ENCODE results near the gene INSYN2B. TPM values are rescaled to one million over a fixed set of nuclear protein-coding genes. Genes with fewer than 3 reads are reported as not detected.

The INSYN2B gene
- total RNA-seq, 1 experiment from 2014 or later: not detected

DNA sequence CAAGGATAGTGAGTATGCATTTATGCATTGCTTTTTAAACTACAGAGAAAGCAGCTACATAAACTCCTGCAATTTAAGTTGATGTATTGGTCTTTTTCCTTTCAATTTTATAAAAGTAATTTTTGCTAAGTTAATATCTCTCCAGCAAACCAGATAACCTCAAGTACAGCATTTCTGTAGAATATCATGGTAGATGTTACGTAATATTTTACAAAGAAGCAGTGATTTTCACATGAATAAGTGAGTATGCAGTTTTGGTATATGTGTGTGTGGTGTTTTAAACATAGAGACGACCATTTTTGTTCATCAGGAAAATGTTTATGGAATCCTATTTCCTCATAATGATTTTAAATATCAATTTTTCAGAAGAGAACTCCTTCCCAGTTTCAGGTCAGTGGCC is 118.9 kb downstream of the INSYN2B start:
- H3K4me3 ChIP-seq (replicated peaks in 1 of 2; ENCODE audit: low read depth in 1 of 2, low read length in 2 of 2): no peak overlapping the region
- no peak overlapping the region for H3K9ac ChIP-seq (ENCODE audit: low read length)
- H3K27me3 ChIP-seq (ENCODE audit: insufficient read depth, low read length): peaks cover 31% of the 10 kb centered on the region
- H3K9me3 ChIP-seq (ENCODE audit: control insufficient read depth in 1 of 2, insufficient read depth in 1 of 2, low read depth in 1 of 2, low read length in 2 of 2): no peaks in the 10 kb centered on the region
- no peaks in the 10 kb centered on the region for H4K20me1 ChIP-seq (ENCODE audit: insufficient read depth)
- ChIA-PET POLR2A (no interaction called here), CTCF (no interaction called here), RAD21 (ENCODE audit: low non-redundant PET in 1 of 2, low total read pairs in 2 of 2, uncharacterized antibody in 2 of 2, unreplicated experiment in 2 of 2) (no interaction called here)
- DNase-seq (ENCODE audit: low read depth, low spot score) (no peak), ATAC-seq (no peak)
- no TSS peak for BruUV-seq (replicated peaks)
- no peak overlapping the region for H3K27ac ChIP-seq (ENCODE audit: low read depth, low read length)
- intact Hi-C loops (cut with micrococcal nuclease): no loop called here
- no peaks in the 10 kb centered on the region for H3K4me1 ChIP-seq (ENCODE audit: control insufficient read depth in 1 of 2, insufficient read depth in 2 of 2, low read length in 2 of 2)
- TF ChIP-seq FOSL1 (IDR thresholded peaks at IDR 0.05; ENCODE audit: low read depth) (no peak), POLR2AphosphoS5 (IDR thresholded peaks at IDR 0.05; ENCODE audit: low read depth, low read length) (no peak), CEBPB (IDR thresholded peaks at IDR 0.05; ENCODE audit: low read depth) (no peak), ELF1 (IDR thresholded peaks at IDR 0.05; ENCODE audit: borderline replicate concordance, low read depth) (no peak), CBX3 (IDR thresholded peaks at IDR 0.05; ENCODE audit: low read depth) (no peak), RAD21 (IDR thresholded peaks at IDR 0.05; ENCODE audit: low read depth) (no peak), EZH2phosphoT487 (IDR thresholded peaks at IDR 0.05; ENCODE audit: borderline replicate concordance) (no peak), SP1 (IDR thresholded peaks at IDR 0.05; ENCODE audit: low read depth) (no peak)
- TF ChIP-seq, protein P1, sequence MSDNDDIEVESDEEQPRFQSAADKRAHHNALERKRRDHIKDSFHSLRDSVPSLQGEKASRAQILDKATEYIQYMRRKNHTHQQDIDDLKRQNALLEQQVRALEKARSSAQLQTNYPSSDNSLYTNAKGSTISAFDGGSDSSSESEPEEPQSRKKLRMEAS (IDR thresholded peaks at IDR 0.05): no peak
- H3K79me2 ChIP-seq (ENCODE audit: insufficient read depth, low read length): no peaks in the 10 kb centered on the region
- H3K4me2 ChIP-seq (ENCODE audit: low read length): no peak overlapping the region
- H2AFZ ChIP-seq (ENCODE audit: low read depth, low read length, poor library complexity, severe bottlenecking): no peak overlapping the region
- no peaks in the 10 kb centered on the region for H3K9me2 ChIP-seq (ENCODE audit: insufficient read depth)
- H3K36me3 ChIP-seq (ENCODE audit: control insufficient read depth in 1 of 2, insufficient read depth in 2 of 2, low read length in 2 of 2): no peaks in the 10 kb centered on the region

GRCh38 chr5:169860585-169860984 is 119.7 kb downstream of the INSYN2B start:
- no peak overlapping the region for H3K9ac ChIP-seq (ENCODE audit: low read length)
- no peak overlapping the region for H2AFZ ChIP-seq (ENCODE audit: low read depth, low read length, poor library complexity, severe bottlenecking)
- H3K27ac ChIP-seq (ENCODE audit: low read depth, low read length): no peak overlapping the region
- BruUV-seq (replicated peaks): no TSS peak
- ATAC-seq (no peak), DNase-seq (ENCODE audit: low read depth, low spot score) (no peak)
- no peaks in the 10 kb centered on the region for H3K9me3 ChIP-seq (ENCODE audit: control insufficient read depth in 1 of 2, insufficient read depth in 1 of 2, low read depth in 1 of 2, low read length in 2 of 2)
- H3K4me2 ChIP-seq (ENCODE audit: low read length): no peak overlapping the region
- H3K79me2 ChIP-seq (ENCODE audit: insufficient read depth, low read length): no peaks in the 10 kb centered on the region
- no peak overlapping the region for H3K4me3 ChIP-seq (replicated peaks in 1 of 2; ENCODE audit: low read depth in 1 of 2, low read length in 2 of 2)
- ChIA-PET CTCF (no interaction called here), POLR2A (no interaction called here), RAD21 (ENCODE audit: low non-redundant PET in 1 of 2, low total read pairs in 2 of 2, uncharacterized antibody in 2 of 2, unreplicated experiment in 2 of 2) (no interaction called here)
- H3K36me3 ChIP-seq (ENCODE audit: control insufficient read depth in 1 of 2, insufficient read depth in 2 of 2, low read length in 2 of 2): no peaks in the 10 kb centered on the region
- H3K4me1 ChIP-seq (ENCODE audit: control insufficient read depth in 1 of 2, insufficient read depth in 2 of 2, low read length in 2 of 2): no peaks in the 10 kb centered on the region
- peaks cover 31% of the 10 kb centered on the region for H3K27me3 ChIP-seq (ENCODE audit: insufficient read depth, low read length)
- H3K9me2 ChIP-seq (ENCODE audit: insufficient read depth): no peaks in the 10 kb centered on the region
- no peaks in the 10 kb centered on the region for H4K20me1 ChIP-seq (ENCODE audit: insufficient read depth)
- intact Hi-C loops (cut with micrococcal nuclease): no loop called here
- TF ChIP-seq POLR2AphosphoS5 (IDR thresholded peaks at IDR 0.05; ENCODE audit: low read depth, low read length): no peak
- TF ChIP-seq, protein P1 (IDR thresholded peaks at IDR 0.05): no peak
- TF ChIP-seq ZFX (IDR thresholded peaks at IDR 0.05): no peak
- TF ChIP-seq, protein P2, sequence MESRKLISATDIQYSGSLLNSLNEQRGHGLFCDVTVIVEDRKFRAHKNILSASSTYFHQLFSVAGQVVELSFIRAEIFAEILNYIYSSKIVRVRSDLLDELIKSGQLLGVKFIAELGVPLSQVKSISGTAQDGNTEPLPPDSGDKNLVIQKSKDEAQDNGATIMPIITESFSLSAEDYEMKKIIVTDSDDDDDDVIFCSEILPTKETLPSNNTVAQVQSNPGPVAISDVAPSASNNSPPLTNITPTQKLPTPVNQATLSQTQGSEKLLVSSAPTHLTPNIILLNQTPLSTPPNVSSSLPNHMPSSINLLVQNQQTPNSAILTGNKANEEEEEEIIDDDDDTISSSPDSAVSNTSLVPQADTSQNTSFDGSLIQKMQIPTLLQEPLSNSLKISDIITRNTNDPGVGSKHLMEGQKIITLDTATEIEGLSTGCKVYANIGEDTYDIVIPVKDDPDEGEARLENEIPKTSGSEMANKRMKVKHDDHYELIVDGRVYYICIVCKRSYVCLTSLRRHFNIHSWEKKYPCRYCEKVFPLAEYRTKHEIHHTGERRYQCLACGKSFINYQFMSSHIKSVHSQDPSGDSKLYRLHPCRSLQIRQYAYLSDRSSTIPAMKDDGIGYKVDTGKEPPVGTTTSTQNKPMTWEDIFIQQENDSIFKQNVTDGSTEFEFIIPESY (IDR thresholded peaks at IDR 0.05; ENCODE audit: extremely low read depth, insufficient replicate concordance, low read length): no peak
- TF ChIP-seq TCF7L2 (IDR thresholded peaks at IDR 0.05; ENCODE audit: borderline replicate concordance, extremely low read depth, insufficient read depth, insufficient read length): no peak
- TF ChIP-seq, protein P3, sequence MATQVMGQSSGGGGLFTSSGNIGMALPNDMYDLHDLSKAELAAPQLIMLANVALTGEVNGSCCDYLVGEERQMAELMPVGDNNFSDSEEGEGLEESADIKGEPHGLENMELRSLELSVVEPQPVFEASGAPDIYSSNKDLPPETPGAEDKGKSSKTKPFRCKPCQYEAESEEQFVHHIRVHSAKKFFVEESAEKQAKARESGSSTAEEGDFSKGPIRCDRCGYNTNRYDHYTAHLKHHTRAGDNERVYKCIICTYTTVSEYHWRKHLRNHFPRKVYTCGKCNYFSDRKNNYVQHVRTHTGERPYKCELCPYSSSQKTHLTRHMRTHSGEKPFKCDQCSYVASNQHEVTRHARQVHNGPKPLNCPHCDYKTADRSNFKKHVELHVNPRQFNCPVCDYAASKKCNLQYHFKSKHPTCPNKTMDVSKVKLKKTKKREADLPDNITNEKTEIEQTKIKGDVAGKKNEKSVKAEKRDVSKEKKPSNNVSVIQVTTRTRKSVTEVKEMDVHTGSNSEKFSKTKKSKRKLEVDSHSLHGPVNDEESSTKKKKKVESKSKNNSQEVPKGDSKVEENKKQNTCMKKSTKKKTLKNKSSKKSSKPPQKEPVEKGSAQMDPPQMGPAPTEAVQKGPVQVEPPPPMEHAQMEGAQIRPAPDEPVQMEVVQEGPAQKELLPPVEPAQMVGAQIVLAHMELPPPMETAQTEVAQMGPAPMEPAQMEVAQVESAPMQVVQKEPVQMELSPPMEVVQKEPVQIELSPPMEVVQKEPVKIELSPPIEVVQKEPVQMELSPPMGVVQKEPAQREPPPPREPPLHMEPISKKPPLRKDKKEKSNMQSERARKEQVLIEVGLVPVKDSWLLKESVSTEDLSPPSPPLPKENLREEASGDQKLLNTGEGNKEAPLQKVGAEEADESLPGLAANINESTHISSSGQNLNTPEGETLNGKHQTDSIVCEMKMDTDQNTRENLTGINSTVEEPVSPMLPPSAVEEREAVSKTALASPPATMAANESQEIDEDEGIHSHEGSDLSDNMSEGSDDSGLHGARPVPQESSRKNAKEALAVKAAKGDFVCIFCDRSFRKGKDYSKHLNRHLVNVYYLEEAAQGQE (IDR thresholded peaks at IDR 0.05; ENCODE audit: low read depth): no peak
- no peak for TF ChIP-seq POLR2A (IDR thresholded peaks at IDR 0.05; ENCODE audit: borderline replicate concordance, extremely low read depth, insufficient read depth, insufficient read length)
- TF ChIP-seq FOSL1 (IDR thresholded peaks at IDR 0.05; ENCODE audit: low read depth): no peak
- TF ChIP-seq ELF1 (IDR thresholded peaks at IDR 0.05; ENCODE audit: borderline replicate concordance, low read depth): no peak
- no peak for TF ChIP-seq RAD21 (IDR thresholded peaks at IDR 0.05; ENCODE audit: low read depth)
- no peak for TF ChIP-seq YY1 (IDR thresholded peaks at IDR 0.05; ENCODE audit: extremely low read depth, insufficient replicate concordance, low read depth, low read length)
- TF ChIP-seq SP1 (IDR thresholded peaks at IDR 0.05; ENCODE audit: low read depth): no peak
